Measurements from ENCODE around the gene TRIM2.

The TRIM2 gene

DNA sequence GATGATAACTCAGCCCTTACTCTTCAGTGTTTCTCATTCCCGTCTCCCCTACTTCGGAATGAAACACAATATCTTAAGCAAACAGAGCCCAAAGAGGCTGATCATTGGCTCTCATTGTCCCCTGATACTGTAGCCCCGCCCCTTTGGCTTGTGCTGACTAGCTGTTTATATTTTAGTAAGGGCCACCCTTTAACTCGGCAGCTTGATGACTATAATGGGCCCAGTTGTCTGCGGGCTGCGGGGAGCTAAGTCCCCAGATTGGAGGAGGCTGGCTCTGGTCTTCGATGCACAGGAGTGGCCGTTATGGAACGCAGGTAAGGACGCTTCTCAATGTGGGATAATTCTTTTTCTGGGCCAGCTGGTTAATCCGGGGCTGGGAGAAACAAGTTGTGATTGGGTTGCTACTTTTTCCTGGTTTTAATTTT is at the start of gene TRIM2:
Gene TRIM2, plus strand, starts transcription at position 197 of the 425 bp plus-strand sequence. Its CDS starts 88 bp downstream, at position 285.
- H3K4me3 ChIP-seq (replicated peaks; ENCODE audit: low read depth, low read length): peak within 1 kb of the TSS; percentile 35
- peak; percentile 75 for DNase-seq (ENCODE audit: low read depth)
- TF ChIP-seq, protein P1, sequence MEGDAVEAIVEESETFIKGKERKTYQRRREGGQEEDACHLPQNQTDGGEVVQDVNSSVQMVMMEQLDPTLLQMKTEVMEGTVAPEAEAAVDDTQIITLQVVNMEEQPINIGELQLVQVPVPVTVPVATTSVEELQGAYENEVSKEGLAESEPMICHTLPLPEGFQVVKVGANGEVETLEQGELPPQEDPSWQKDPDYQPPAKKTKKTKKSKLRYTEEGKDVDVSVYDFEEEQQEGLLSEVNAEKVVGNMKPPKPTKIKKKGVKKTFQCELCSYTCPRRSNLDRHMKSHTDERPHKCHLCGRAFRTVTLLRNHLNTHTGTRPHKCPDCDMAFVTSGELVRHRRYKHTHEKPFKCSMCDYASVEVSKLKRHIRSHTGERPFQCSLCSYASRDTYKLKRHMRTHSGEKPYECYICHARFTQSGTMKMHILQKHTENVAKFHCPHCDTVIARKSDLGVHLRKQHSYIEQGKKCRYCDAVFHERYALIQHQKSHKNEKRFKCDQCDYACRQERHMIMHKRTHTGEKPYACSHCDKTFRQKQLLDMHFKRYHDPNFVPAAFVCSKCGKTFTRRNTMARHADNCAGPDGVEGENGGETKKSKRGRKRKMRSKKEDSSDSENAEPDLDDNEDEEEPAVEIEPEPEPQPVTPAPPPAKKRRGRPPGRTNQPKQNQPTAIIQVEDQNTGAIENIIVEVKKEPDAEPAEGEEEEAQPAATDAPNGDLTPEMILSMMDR (IDR thresholded peaks at IDR 0.05; ENCODE audit: low read length, missing control alignments): no peak

DNA sequence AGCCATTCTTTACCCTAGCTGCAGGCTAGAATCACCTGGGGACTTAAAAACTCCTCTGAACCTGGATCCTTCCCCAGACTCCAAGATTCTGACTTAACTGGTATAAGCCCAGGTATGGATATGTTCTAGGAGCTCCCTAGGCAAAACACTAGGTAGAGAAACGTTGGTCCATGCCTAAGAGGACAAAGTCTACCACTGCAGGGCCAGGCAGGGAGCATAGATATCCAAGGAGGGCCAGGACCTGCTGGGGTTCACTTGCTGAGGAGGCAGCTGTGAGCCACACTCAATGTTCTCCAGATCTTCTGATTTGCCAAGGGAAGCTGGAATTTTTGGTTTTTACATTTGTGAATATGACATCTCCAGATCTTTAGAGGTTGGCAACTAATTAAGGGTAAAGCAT is 48.6 kb upstream of the TRIM2 start:
- TF ChIP-seq, protein P1 (IDR thresholded peaks at IDR 0.05; ENCODE audit: low read length, missing control alignments): no peak
- H3K4me3 ChIP-seq (replicated peaks; ENCODE audit: low read depth, low read length): no peak overlapping the region
- no peak for DNase-seq (ENCODE audit: low read depth)

DNA sequence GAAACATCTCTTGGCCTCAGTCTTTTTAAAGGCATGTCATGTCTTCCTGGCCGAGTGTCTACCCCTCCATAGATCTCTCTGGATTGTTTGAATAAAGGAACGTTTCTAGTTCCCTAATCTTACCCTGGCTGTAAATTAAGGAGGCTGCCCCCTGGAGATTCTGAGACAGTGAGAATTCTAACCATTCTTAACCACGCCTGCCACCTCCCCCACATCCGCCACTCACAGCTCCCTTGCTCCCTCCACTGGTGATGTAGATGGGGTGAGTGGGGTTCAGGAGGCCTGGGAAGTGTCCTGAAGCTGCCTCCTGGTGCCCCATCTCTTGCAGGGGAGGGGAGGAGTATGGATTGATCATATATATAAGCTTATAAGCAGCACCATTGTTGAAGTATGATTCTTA is 48.0 kb upstream of the TRIM2 start:
- TF ChIP-seq, protein P1 (IDR thresholded peaks at IDR 0.05; ENCODE audit: low read length, missing control alignments): no peak
- DNase-seq (ENCODE audit: low read depth): no peak

DNA sequence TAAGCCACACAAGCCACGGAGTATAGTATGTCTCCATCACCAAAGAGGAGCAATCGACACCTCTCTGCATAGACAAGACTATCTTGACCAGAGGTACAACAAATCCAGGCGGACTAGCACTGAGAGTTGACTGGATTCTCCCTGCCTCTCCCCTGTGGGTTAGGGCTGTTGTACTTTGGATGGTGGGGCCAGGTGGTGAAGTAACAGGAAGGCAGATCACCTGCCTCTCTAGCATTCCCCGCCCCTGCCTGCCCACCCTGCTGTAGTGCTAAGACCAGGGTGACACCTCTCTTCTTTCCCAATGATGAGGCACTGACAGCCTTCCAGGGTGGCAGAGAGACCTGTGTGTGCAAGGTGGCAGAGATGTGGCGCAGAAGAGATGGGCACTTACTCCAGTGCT is 47.5 kb upstream of the TRIM2 start:
- H3K4me3 ChIP-seq (replicated peaks; ENCODE audit: low read depth, low read length): no peak overlapping the region
- DNase-seq (ENCODE audit: low read depth): no peak
- TF ChIP-seq, protein P1 (IDR thresholded peaks at IDR 0.05; ENCODE audit: low read length, missing control alignments): no peak

More for the DNA sequence above, 48.0 kb upstream of the TRIM2 start:
- no peak overlapping the region for H3K4me3 ChIP-seq (replicated peaks; ENCODE audit: low read depth, low read length)

DNA sequence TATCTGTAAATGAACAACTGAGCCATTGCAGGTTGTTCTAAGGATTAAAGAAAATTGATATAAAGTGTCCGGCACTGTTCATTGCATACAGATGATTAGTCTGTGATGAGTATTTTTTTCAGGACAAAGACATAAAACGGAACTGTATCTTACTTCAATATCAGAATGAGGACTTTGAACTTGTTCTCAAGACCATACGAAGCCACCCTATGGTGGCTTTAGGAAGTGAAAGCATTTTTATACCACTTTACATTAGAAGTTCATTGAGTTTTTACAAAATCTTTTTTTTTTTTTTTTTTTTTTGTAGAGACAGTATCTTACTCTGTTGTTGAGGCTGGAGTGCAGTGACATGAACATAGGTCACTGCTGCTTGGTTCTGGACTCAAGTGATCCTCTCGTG is 45.2 kb upstream of the TRIM2 start:
- H3K4me3 ChIP-seq (replicated peaks; ENCODE audit: low read depth, low read length): no peak overlapping the region
- TF ChIP-seq, protein P1 (IDR thresholded peaks at IDR 0.05; ENCODE audit: low read length, missing control alignments): peak; percentile 16
- DNase-seq (ENCODE audit: low read depth): no peak

DNA sequence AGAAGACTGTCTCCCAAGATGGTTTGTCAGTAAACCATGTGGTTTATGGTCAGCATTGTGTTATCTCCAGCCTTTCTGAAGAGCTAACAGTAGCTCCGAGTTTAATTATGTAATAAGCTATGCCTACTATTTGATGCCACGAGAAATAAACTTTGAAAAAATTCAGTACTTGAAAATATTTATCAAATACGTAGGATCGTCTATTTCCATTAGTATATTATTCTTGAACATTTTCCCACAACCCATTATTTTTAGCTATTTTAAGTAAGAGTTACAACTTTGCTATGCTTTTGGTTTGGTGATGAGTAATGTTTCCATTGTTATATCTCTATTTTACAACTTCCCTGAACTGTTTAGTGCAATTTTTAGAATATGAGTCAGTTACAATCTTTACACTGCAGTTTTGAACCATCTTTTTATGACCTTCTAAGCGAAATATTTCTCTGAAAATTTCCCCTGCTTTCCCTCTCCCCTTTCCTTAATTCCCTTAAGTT is 44.5 kb upstream of the TRIM2 start:
- TF ChIP-seq, protein P1 (IDR thresholded peaks at IDR 0.05; ENCODE audit: low read length, missing control alignments): no peak
- peak; percentile 82 for DNase-seq (ENCODE audit: low read depth)

DNA sequence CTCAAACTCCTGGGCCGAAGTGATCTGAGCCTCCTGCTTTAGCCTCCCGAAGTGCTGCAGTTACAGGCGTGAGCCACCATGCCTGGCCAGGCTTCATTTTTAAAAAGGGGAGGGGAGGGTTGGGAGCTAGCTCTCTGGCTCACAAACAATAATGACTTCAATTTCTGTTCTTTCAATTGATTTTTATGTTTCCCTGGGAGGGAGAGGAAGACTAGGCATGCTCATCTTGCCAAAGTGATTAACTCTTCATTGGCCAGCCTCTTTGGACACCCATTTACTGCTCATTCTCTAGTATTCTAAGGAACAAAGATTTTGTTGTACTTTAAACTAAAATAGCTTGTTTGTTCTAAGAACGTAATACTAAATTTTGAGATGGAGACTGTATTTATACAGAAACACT is 43.4 kb upstream of the TRIM2 start:
- no peak overlapping the region for H3K4me3 ChIP-seq (replicated peaks; ENCODE audit: low read depth, low read length)
- TF ChIP-seq, protein P1 (IDR thresholded peaks at IDR 0.05; ENCODE audit: low read length, missing control alignments): no peak

More for the DNA sequence above, 44.5 kb upstream of the TRIM2 start:
- no peak overlapping the region for H3K4me3 ChIP-seq (replicated peaks; ENCODE audit: low read depth, low read length)

More for the DNA sequence above, 43.4 kb upstream of the TRIM2 start:
- DNase-seq (ENCODE audit: low read depth): no peak
